Stomach (tissue), 9 donors: ENCODE measurements around the gene OSBPL2. TPM values are rescaled to one million over a fixed set of nuclear protein-coding genes. Genes with fewer than 3 reads are reported as not detected.
A peak's percentile ranks its signal among the peaks of the same experiment; 100 is the strongest.

Source experiments
- DNase-seq, 2 donors: peaks; one replicate each; pipeline versions ENCODE4 v3.0.0 to v3.0.0-alpha.2; 2013 to 2019
- H3K27ac ChIP-seq, 5 donors: fragments of 200-600 bp in 4 of 5; sonication (generic) in 4 of 5; one replicate each; pipeline ENCODE4 v1.5.1; 2013 to 2019; ENCODE audit warnings: mild to moderate bottlenecking in 1 of 5, moderate library complexity in 1 of 5
- H3K27me3 ChIP-seq, 3 donors: fragments of 200-600 bp; sonication (generic); one replicate each; pipeline ENCODE4 v1.5.1; 2017 to 2019; ENCODE audit warnings: mixed run types in 1 of 3
- H3K36me3 ChIP-seq, 4 donors: fragments of 200-600 bp; sonication (generic); 1 replicate in 3 of 4; 2 replicates in 1 of 4; pipeline ENCODE4 v1.5.1; 2016 to 2019
- H3K4me1 ChIP-seq, 4 donors: fragments of 200-600 bp; sonication (generic); one replicate each; pipeline ENCODE4 v1.5.1; 2016 to 2019
- H3K4me3 ChIP-seq, 4 donors: fragments of 200-600 bp; sonication (generic) in 3 of 4; one replicate each; pipeline ENCODE4 v1.5.1; 2016 to 2019; ENCODE audit warnings: mild to moderate bottlenecking in 1 of 4
- H3K9me3 ChIP-seq, 4 donors: fragments of 200-600 bp; sonication (generic); one replicate each; pipeline ENCODE4 v1.5.1; 2016 to 2019
- EP300 ChIP-seq: sonication (generic); formaldehyde crosslinking; IDR thresholded peaks from one replicate; pipeline ENCODE4 v1.6.1; 2017; ENCODE audit warnings: antibody characterized with exemption
- POLR2A ChIP-seq, 4 donors: fragments of 450-650 bp; IDR thresholded peaks; one replicate each; pipeline ENCODE4 v1.6.1; 2016; ENCODE audit warnings: antibody characterized with exemption in 4 of 4, control low read depth in 2 of 4, mild to moderate bottlenecking in 1 of 4, moderate library complexity in 1 of 4
- POLR2AphosphoS5 ChIP-seq, 3 donors: sonication (generic); formaldehyde crosslinking; IDR thresholded peaks; one replicate each; pipeline ENCODE4 v1.6.1; 2016; ENCODE audit warnings: antibody characterized with exemption in 3 of 3
- WGBS, 5 donors: extraction: QIAGEN DNeasy Blood & Tissue Kit in 3 of 5; methylation state at CpG; one replicate each; pipeline versions ENCODE4 v1.1.5 to v1.1.7; 2013 to 2018; 5-methylcytosine and 5-hydroxymethylcytosine counted together
- intact Hi-C: fragments of 100-400 bp; cut with DNase I; formaldehyde crosslinking; loops from one replicate; pipeline ENCODE4 v1.15.1; 2023; ENCODE audit warnings: low total_unique reads
- polyA plus RNA-seq, 3 donors: library from polyadenylated mRNA; stranded (reverse); fragments of 200-250 nt; gene quantifications; one replicate each; pipeline ENCODE4 v1.2.3, GENCODE V29; 2013
- total RNA-seq, 5 donors: library from RNA; depleted of rRNA; stranded (reverse); fragments of >200 nt; gene quantifications; one replicate each; pipeline versions ENCODE4 v1.1.0 to v1.2.3, GENCODE V29; 2014 to 2016
- TF ChIP-seq, protein P1 (sequence below), 7 experiments: fragments of 450-650 bp in 4 of 7; fragments of 200-600 bp in 3 of 7; sonication (generic) in 3 of 7; IDR thresholded peaks; one replicate each; pipeline ENCODE4 v1.5.1; 2016 to 2019; ENCODE audit warnings: antibody characterized with exemption in 7 of 7, control low read depth in 2 of 7, mild to moderate bottlenecking in 1 of 7
- donor health status: healthy with polysubstance abuse.
- donor health status: Bipolar disorder and iron deficiency.
- donor health status: healthy.

OSBPL2 gene
- total and polyA plus RNA-seq, 8 donors, result 15.1 to 83.4 (median 36.7) TPM

DNA sequence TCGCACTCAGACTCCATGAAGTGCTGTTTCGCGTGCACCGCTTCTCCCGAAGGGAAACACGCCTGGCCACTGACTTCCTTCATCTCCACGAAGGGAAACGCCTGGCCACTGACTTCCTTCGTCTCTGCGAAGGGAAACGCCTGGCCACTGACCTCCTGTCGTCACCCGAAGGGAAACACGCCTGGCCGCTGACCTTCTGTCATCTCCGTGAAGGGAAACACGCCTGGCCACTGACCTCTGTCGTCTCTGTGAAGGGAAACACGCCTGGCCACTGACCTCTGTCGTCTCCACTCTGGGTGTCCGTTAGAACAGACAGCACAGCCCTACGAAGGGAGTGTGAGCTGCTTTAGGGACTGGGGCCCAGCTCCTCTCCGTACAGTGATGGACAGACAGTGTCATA is 47.4 kb downstream of the OSBPL2 start:
- no peaks in the 10 kb centered on the region for H3K4me1 ChIP-seq
- no peaks in the 10 kb centered on the region for H3K9me3 ChIP-seq
- no peak for TF ChIP-seq EP300
- peak in 1 of 3 donors; percentile 12 for TF ChIP-seq POLR2AphosphoS5 (IDR thresholded peaks at IDR 0.05)
- 71 to 83% (median 81%) methylated on average over 23 of the region's 23 CpGs for WGBS, 5 donors
- DNase-seq, result peak in 1 of 2 donors; percentile 67
- peaks cover 66 to 98% (median 96%) of the 10 kb centered on the region in 4 donors for H3K36me3 ChIP-seq
- H3K4me3 ChIP-seq, result no peak overlapping the region
- intact Hi-C loops, result no loop called here
- H3K27ac ChIP-seq, result peak overlapping the region in 1 of 5 donors; percentile 32
- H3K27me3 ChIP-seq, result no peaks in the 10 kb centered on the region

DNA sequence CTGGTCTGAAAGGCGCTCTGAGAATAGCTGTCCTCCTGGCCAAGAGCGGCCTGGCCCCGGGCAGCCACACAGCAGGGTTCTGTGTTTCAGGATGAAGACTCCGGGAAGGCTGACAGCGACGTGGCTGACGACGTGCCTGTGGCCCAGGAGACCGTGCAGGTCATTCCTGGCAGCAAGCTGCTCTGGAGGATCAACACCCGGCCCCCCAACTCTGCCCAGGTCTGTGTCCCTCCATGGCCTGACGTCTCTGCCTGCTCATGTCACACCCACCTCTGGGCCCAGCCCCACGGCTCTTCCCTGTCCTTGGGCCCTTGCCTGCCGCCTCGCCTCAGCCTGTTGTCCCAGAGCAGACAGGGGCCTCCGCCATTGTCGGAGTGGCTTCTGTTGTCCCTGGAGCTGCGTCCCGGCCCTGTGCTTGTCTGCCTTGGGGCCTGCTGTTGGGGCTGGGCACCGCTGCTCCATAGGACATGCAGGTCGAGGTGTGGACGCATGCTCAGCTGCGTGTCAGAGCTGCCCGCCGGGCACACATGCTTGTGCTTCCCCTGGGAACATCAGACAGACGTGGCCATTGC is 48.3 kb downstream of the OSBPL2 start:
- TF ChIP-seq, protein P1, sequence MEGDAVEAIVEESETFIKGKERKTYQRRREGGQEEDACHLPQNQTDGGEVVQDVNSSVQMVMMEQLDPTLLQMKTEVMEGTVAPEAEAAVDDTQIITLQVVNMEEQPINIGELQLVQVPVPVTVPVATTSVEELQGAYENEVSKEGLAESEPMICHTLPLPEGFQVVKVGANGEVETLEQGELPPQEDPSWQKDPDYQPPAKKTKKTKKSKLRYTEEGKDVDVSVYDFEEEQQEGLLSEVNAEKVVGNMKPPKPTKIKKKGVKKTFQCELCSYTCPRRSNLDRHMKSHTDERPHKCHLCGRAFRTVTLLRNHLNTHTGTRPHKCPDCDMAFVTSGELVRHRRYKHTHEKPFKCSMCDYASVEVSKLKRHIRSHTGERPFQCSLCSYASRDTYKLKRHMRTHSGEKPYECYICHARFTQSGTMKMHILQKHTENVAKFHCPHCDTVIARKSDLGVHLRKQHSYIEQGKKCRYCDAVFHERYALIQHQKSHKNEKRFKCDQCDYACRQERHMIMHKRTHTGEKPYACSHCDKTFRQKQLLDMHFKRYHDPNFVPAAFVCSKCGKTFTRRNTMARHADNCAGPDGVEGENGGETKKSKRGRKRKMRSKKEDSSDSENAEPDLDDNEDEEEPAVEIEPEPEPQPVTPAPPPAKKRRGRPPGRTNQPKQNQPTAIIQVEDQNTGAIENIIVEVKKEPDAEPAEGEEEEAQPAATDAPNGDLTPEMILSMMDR (IDR thresholded peaks at IDR 0.05), result no peak
- TF ChIP-seq POLR2AphosphoS5 (IDR thresholded peaks at IDR 0.05) (no peak), EP300 (no peak), POLR2A (IDR thresholded peaks at IDR 0.05) (no peak)
- H3K27ac ChIP-seq, result peak overlapping the region in 2 of 5 donors; percentile 16 to 32
- H3K4me3 ChIP-seq, result no peak overlapping the region
- intact Hi-C loops, result no loop called here
- no peaks in the 10 kb centered on the region for H3K9me3 ChIP-seq
- H3K4me1 ChIP-seq, result no peaks in the 10 kb centered on the region
- peaks cover 66 to 98% (median 96%) of the 10 kb centered on the region in 4 donors for H3K36me3 ChIP-seq
- DNase-seq, result no peak
- WGBS, 5 donors, result 79 to 94% (median 89%) methylated on average over 18 to 25 of the region's 25 CpGs
- no peaks in the 10 kb centered on the region for H3K27me3 ChIP-seq

DNA sequence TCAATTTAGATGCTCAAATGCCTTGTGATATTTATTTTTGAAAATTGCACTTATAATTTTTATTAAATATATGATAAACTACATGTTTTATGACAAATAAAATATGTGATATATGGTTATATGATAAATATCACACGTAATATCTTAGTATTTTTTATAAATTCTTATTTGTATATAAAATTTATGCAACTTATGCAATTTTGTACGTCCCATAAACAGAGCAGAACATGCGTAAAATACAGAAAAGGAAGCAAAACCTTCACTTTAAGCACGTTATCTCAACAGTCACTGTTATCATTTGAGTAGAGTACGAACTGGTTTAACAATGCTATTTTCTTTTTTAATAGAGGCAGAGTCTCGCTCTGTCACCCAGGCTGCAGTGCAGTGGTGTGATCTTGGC is 48.8 kb downstream of the OSBPL2 start:
- Histone ChIP-seq H3K27ac (no peak overlapping the region), H3K36me3 (peaks cover 66 to 98% (median 96%) of the 10 kb centered on the region in 4 donors), H3K4me1 (no peaks in the 10 kb centered on the region), H3K9me3 (no peaks in the 10 kb centered on the region), H3K4me3 (no peak overlapping the region), H3K27me3 (no peaks in the 10 kb centered on the region)
- WGBS, 5 donors, result 79 to 87% (median 81%) methylated on average over 6 of the region's 6 CpGs
- intact Hi-C loops, result no loop called here
- DNase-seq, result no peak
- TF ChIP-seq POLR2AphosphoS5 (IDR thresholded peaks at IDR 0.05) (no peak), EP300 (no peak), POLR2A (IDR thresholded peaks at IDR 0.05) (no peak)
- TF ChIP-seq, protein P1 (IDR thresholded peaks at IDR 0.05), result no peak

DNA sequence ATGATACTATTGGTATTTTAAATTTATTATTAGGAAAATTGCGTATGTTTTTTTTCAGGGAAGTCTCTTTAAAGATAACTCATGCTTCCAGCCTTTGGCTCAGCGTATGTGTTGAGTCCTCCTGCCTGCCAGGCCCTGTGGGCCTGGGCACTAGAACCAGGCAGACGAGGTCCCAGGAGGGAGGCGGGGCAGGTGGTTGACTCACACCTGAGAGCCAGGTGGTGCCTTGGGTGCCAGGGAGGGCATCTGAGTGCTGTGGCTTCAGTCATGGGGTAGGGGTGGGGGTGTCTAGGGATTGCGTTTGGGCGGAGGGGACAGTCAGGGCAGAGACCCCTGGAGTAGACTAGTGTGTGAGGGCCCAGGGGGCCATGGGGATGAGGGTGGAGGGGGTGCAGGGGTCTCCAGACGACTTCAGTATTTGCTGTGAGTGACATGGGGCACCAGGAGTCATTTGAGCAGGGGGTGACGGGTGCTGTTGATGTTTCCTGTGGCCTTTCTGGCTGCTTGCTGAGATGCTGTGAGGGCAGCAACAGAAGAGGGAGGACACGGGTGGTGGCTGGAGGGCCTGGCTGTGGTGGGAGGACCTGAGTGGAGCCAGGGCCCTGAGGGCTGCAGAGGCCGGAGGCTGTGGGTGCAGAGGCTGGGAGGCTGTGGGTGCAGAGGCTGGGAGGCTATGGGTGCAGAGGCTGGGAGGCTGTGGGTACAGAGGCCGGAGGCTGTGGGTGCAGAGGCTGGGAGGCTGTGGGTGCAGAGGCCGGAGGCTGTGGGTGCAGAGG is 49.6 kb downstream of the OSBPL2 start:
- WGBS, 5 donors, result 86 to 92% (median 90%) methylated on average over 10 to 12 of the region's 12 CpGs
- no peak overlapping the region for H3K4me3 ChIP-seq
- H3K4me1 ChIP-seq, result no peaks in the 10 kb centered on the region
- no peak for TF ChIP-seq POLR2AphosphoS5 (IDR thresholded peaks at IDR 0.05)
- no peak for TF ChIP-seq POLR2A (IDR thresholded peaks at IDR 0.05)
- TF ChIP-seq, protein P1 (IDR thresholded peaks at IDR 0.05), result no peak
- TF ChIP-seq EP300, result no peak
- peak in 1 of 2 donors; percentile 14 for DNase-seq
- no peak overlapping the region for H3K27ac ChIP-seq
- peaks cover 60 to 95% (median 95%) of the 10 kb centered on the region in 4 donors for H3K36me3 ChIP-seq
- intact Hi-C loops, result no loop called here
- no peaks in the 10 kb centered on the region for H3K9me3 ChIP-seq
- no peaks in the 10 kb centered on the region for H3K27me3 ChIP-seq
